Stimulated activated CD4-positive, alpha-beta T cell treated with anti-CD3 and anti-CD28 coated beads, Interleukin-2, amount 100 ng/mL, for 24 hours (primary cell): ENCODE data around the gene FSD1L.

Experiments used
- DNase-seq, 2 donors: peaks; one replicate each; pipeline ENCODE4 v3.0.0-alpha.2; 2020

FSD1L gene

GRCh38 chr9:105436783-105437182, 11.1 kb upstream of the FSD1L start:
- no peak for DNase-seq

GRCh38 chr9:105437704-105438103, 10.1 kb upstream of the FSD1L start:
- DNase-seq: no peak

- no peak for DNase-seq
Measured at GRCh38 chr9:105438141-105438806, 9.6 kb upstream of the FSD1L start.

GRCh38 chr9:105439428-105439827, 8.4 kb upstream of the FSD1L start:
- DNase-seq: no peak

GRCh38 chr9:105441616-105442160, 6.1 kb upstream of the FSD1L start:
- DNase-seq: no peak

GRCh38 chr9:105443121-105443520, 4.7 kb upstream of the FSD1L start:
- no peak for DNase-seq

- DNase-seq: no peak
Measured at GRCh38 chr9:105444130-105444529, 3.7 kb upstream of the FSD1L start.

- DNase-seq: no peak
Measured at GRCh38 chr9:105445203-105445881, 2.5 kb upstream of the FSD1L start.

- DNase-seq: no peak
Measured at GRCh38 chr9:105447386-105447813, 434 bp upstream of the FSD1L start.

GRCh38 chr9:105449081-105449480, 1.2 kb downstream of the FSD1L start:
- no peak for DNase-seq

- no peak for DNase-seq
Measured at GRCh38 chr9:105452185-105452584, 4.4 kb downstream of the FSD1L start.

GRCh38 chr9:105455836-105456475, 8.1 kb downstream of the FSD1L start:
- DNase-seq: no peak

- DNase-seq: no peak
Measured at GRCh38 chr9:105457560-105458294, 9.9 kb downstream of the FSD1L start.

GRCh38 chr9:105458404-105458803, 10.6 kb downstream of the FSD1L start:
- no peak for DNase-seq

GRCh38 chr9:105459336-105459735, 11.5 kb downstream of the FSD1L start:
- DNase-seq: no peak

GRCh38 chr9:105466898-105467455, 19.1 kb downstream of the FSD1L start:
- no peak for DNase-seq

- no peak for DNase-seq
Measured at GRCh38 chr9:105468875-105469274, 21.0 kb downstream of the FSD1L start.

- DNase-seq: no peak
Measured at GRCh38 chr9:105473221-105473620, 25.4 kb downstream of the FSD1L start.

- DNase-seq: no peak
Measured at GRCh38 chr9:105475302-105475701, 27.5 kb downstream of the FSD1L start.

- DNase-seq: no peak
Measured at GRCh38 chr9:105479846-105480245, 32.0 kb downstream of the FSD1L start.

GRCh38 chr9:105483618-105484017, 35.8 kb downstream of the FSD1L start:
- no peak for DNase-seq

GRCh38 chr9:105484226-105484625, 36.4 kb downstream of the FSD1L start:
- no peak for DNase-seq

- DNase-seq: no peak
Measured at GRCh38 chr9:105485131-105485530, 37.3 kb downstream of the FSD1L start.
